Liver (tissue), 9 donors: Measurements from ENCODE around the gene TRABD. TPM values are rescaled to one million over a fixed set of nuclear protein-coding genes. Genes with fewer than 3 reads are reported as not detected.

Experiments used
- DNase-seq: peaks from one replicate; pipeline ENCODE4 v3.0.0-alpha.2; 2017; ENCODE audit warnings: low spot score
- H3K27ac ChIP-seq, 2 donors: one replicate each; pipeline ENCODE4 v1.7.0; 2013; ENCODE audit warnings: inconsistent platforms in 2 of 2, low read length in 2 of 2, control low read depth in 1 of 2, low read depth in 1 of 2, mild to moderate bottlenecking in 1 of 2
- H3K27me3 ChIP-seq, 4 donors: one replicate each; pipeline versions ENCODE4 v1.6.1 to v1.7.0; 2013; ENCODE audit warnings: low read length in 3 of 4, inconsistent platforms in 1 of 4, mild to moderate bottlenecking in 1 of 4, moderate library complexity in 1 of 4; ENCODE audit not compliant: control insufficient read depth in 4 of 4, insufficient read depth in 4 of 4
- H3K36me3 ChIP-seq, 4 donors: one replicate each; pipeline versions ENCODE4 v1.6.1 to v1.7.0; 2013; ENCODE audit warnings: low read length in 3 of 4, mild to moderate bottlenecking in 3 of 4, low read depth in 1 of 4, moderate library complexity in 1 of 4; ENCODE audit not compliant: control insufficient read depth in 4 of 4, insufficient read depth in 3 of 4
- H3K4me1 ChIP-seq, 4 donors: one replicate each; pipeline versions ENCODE4 v1.6.1 to v1.7.0; 2013; ENCODE audit warnings: low read length in 3 of 4, mild to moderate bottlenecking in 3 of 4, moderate library complexity in 1 of 4; ENCODE audit not compliant: control insufficient read depth in 4 of 4, insufficient read depth in 4 of 4
- H3K4me3 ChIP-seq, 3 donors: one replicate each; pipeline versions ENCODE4 v1.6.1 to v1.7.0; 2013; ENCODE audit warnings: low read length in 3 of 3, control low read depth in 1 of 3, low read depth in 1 of 3, mild to moderate bottlenecking in 1 of 3
- H3K9ac ChIP-seq, 2 donors: one replicate each; pipeline ENCODE4 v1.7.0; 2013; ENCODE audit warnings: low read length in 2 of 2, mild to moderate bottlenecking in 2 of 2, moderate library complexity in 2 of 2, control low read depth in 1 of 2, low read depth in 1 of 2
- H3K9me3 ChIP-seq, 4 donors: one replicate each; pipeline versions ENCODE4 v1.6.1 to v1.7.0; 2013; ENCODE audit warnings: low read length in 3 of 4; ENCODE audit not compliant: control insufficient read depth in 4 of 4
- EGR1 ChIP-seq, 2 donors: IDR thresholded peaks; 2 replicates each; pipeline ENCODE4 v1.6.1; 2016 to 2018; ENCODE audit warnings: antibody characterized with exemption in 2 of 2, low read depth in 2 of 2
- FOXA1 ChIP-seq: IDR thresholded peaks from 2 replicates; pipeline ENCODE4 v1.6.1; 2016; ENCODE audit warnings: antibody characterized with exemption
- GABPA ChIP-seq, 2 donors: IDR thresholded peaks in 1 of 2; conservative IDR thresholded peaks in 1 of 2; 2 replicates each; pipeline ENCODE4 v1.6.1; 2016; ENCODE audit warnings: antibody characterized with exemption in 2 of 2, mild to moderate bottlenecking in 1 of 2, moderate library complexity in 1 of 2
- HNF4A ChIP-seq, 2 donors: conservative IDR thresholded peaks; 2 replicates each; pipeline ENCODE4 v1.6.1; 2016; ENCODE audit warnings: antibody characterized with exemption in 2 of 2, mild to moderate bottlenecking in 2 of 2
- JUND ChIP-seq, 2 donors: IDR thresholded peaks; 2 replicates each; pipeline ENCODE4 v1.6.1; 2016; ENCODE audit warnings: antibody characterized with exemption in 2 of 2
- NR2F2 ChIP-seq: IDR thresholded peaks from 2 replicates; pipeline ENCODE4 v1.6.1; 2016; ENCODE audit warnings: antibody characterized with exemption
- RAD21 ChIP-seq, 2 donors: IDR thresholded peaks; 2 replicates each; pipeline ENCODE4 v1.6.1; 2016; ENCODE audit warnings: antibody characterized with exemption in 2 of 2, mild to moderate bottlenecking in 2 of 2
- RXRA ChIP-seq, 2 donors: IDR thresholded peaks; 2 replicates each; pipeline ENCODE4 v1.6.1; 2017 to 2018; ENCODE audit warnings: antibody characterized with exemption in 2 of 2, mild to moderate bottlenecking in 1 of 2
- SP1 ChIP-seq: IDR thresholded peaks from 2 replicates; pipeline ENCODE4 v1.6.1; 2018; ENCODE audit warnings: antibody characterized with exemption, mild to moderate bottlenecking
- TAF1 ChIP-seq: conservative IDR thresholded peaks from 2 replicates; pipeline ENCODE4 v1.6.1; 2016; ENCODE audit warnings: antibody characterized with exemption, mild to moderate bottlenecking
- YY1 ChIP-seq: IDR thresholded peaks from 2 replicates; pipeline ENCODE4 v1.6.1; 2016; ENCODE audit warnings: antibody characterized with exemption, mild to moderate bottlenecking
- WGBS: extraction: QIAGEN DNeasy Blood & Tissue Kit; methylation state at CpG from one replicate; pipeline ENCODE4 v1.1.7; 2013; 5-methylcytosine and 5-hydroxymethylcytosine counted together
- polyA plus RNA-seq, 2 donors: library from polyadenylated mRNA; stranded (reverse) in 1 of 2; unstranded in 1 of 2; fragments of 200-250 nt in 1 of 2; fragments of >200 nt in 1 of 2; fragmentation: Nextera tagmentation in 1 of 2; extraction: Ambion mirVana in 1 of 2; gene quantifications; one replicate each; pipeline versions ENCODE4 v1.2.1 to v1.2.3, GENCODE V29; 2013 to 2015
- total RNA-seq, 2 donors: library from RNA; depleted of rRNA; stranded (reverse); fragments of >200 nt; gene quantifications; one replicate each; pipeline ENCODE4 v1.2.3, GENCODE V29; 2014
- TF ChIP-seq, protein P1 (sequence below): IDR thresholded peaks from 2 replicates; pipeline ENCODE4 v1.6.1; 2016; ENCODE audit warnings: antibody characterized with exemption
- TF ChIP-seq, protein P2 (sequence below): IDR thresholded peaks from 2 replicates; pipeline ENCODE4 v1.6.1; 2016; ENCODE audit warnings: antibody characterized with exemption
- TF ChIP-seq, protein P3 (sequence below): IDR thresholded peaks from 2 replicates; pipeline ENCODE4 v1.6.1; 2016; ENCODE audit warnings: antibody characterized with exemption, mild to moderate bottlenecking
- TF ChIP-seq, protein P4 (sequence below): IDR thresholded peaks from 2 replicates; pipeline ENCODE4 v1.6.1; 2016; ENCODE audit warnings: antibody characterized with exemption
- TF ChIP-seq, protein P5 (sequence below): fragments of 150-350 bp; IDR thresholded peaks from 2 replicates; pipeline ENCODE4 v1.5.1; 2017; ENCODE audit warnings: improper control_type of control experiment, low read depth, low read length; ENCODE audit not compliant: missing input control
- donor health status: healthy.
- donor health status: healthy.
- donor health status: healthy.
- donor health status: healthy.
- donor health status: healthy.

TRABD gene
- total and polyA plus RNA-seq, 4 donors, result 10.5 to 29.7 (median 16.4) TPM

DNA sequence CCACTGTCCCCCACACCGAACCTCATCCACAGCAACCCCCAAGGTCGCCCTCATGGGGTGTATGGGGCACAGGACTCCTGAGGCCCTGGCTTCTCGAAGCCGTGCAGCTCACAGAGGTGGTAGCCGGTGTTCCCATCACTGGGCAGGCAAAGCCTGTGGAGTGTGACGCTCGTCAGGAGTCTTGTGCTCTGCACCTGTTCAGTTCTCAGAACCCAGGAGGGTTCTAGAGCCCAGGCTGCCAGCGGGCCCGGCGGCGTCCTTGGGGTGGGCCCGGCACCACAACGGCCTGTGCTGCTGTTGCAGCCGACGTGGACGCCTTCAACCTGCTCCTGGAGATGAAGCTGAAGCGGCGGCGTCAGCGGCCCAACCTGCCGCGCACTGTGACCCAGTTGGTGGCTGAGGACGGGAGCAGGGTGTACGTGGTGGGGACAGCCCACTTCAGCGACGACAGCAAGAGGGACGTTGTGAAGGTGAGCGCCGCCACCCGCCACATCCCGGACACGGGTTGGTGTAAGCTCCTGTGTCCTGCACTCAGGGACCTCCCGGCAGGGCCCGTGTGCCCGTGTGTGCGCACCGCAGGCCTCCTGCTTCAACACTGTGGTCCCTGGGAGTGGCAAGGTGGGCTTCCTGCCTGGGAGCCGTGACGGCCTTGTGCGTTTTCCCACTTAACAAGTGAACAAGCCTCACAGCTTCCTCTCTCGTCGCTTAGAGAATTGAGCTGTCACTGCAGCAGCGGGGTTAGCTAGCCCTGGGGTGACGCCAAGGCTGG lies 8.5 kb downstream of the TRABD start (continued):
- TF ChIP-seq JUND (IDR thresholded peaks at IDR 0.05) (no peak), RXRA (IDR thresholded peaks at IDR 0.05) (no peak), FOXA1 (no peak), HNF4A (conservative IDR thresholded peaks at IDR 0.05) (no peak), SP1 (no peak)
- TF ChIP-seq, protein P1, sequence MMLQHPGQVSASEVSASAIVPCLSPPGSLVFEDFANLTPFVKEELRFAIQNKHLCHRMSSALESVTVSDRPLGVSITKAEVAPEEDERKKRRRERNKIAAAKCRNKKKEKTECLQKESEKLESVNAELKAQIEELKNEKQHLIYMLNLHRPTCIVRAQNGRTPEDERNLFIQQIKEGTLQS, result no peak

DNA sequence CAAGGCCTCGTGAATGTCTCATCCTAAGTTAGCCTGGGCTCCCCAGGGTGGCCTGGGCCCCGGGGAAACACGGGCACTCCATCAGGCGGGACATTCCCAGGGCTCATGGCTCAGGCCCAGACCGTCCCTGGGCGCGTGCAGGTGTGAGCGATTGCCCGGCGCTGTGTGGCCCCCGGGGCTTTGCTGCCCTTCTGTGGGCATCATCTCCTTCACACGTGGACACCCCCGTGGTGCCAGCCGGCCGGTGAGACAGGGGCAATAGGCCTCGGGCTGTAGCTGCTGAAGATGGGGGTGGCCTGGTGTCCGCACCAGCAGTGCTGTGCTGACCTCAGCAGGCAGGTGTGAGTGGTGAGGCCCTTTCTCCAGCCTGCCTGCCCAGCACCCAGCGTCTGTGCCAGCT lies 10.5 kb downstream of the TRABD start:
- H3K4me1 ChIP-seq, result peaks cover 15 to 72% (median 50%) of the 10 kb centered on the region in 4 donors
- WGBS, result 81% methylated on average over 18 of the region's 18 CpGs
- H3K4me3 ChIP-seq, result no peak overlapping the region
- H3K36me3 ChIP-seq, result peaks cover 0 to 33% (median 1%) of the 10 kb centered on the region in 4 donors
- no peaks in the 10 kb centered on the region for H3K9me3 ChIP-seq
- no peaks in the 10 kb centered on the region for H3K27me3 ChIP-seq
- peak overlapping the region; percentile 28 to 34 for H3K27ac ChIP-seq
- no peak overlapping the region for H3K9ac ChIP-seq
- TF ChIP-seq, protein P2, sequence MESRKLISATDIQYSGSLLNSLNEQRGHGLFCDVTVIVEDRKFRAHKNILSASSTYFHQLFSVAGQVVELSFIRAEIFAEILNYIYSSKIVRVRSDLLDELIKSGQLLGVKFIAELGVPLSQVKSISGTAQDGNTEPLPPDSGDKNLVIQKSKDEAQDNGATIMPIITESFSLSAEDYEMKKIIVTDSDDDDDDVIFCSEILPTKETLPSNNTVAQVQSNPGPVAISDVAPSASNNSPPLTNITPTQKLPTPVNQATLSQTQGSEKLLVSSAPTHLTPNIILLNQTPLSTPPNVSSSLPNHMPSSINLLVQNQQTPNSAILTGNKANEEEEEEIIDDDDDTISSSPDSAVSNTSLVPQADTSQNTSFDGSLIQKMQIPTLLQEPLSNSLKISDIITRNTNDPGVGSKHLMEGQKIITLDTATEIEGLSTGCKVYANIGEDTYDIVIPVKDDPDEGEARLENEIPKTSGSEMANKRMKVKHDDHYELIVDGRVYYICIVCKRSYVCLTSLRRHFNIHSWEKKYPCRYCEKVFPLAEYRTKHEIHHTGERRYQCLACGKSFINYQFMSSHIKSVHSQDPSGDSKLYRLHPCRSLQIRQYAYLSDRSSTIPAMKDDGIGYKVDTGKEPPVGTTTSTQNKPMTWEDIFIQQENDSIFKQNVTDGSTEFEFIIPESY, result no peak
- TF ChIP-seq, protein P1, result no peak
- TF ChIP-seq SP1 (no peak), HNF4A (conservative IDR thresholded peaks at IDR 0.05) (no peak), GABPA (IDR thresholded peaks at IDR 0.05 in 1 of 2, conservative IDR thresholded peaks at IDR 0.05 in 1 of 2) (no peak)
- DNase-seq, result no peak

DNA sequence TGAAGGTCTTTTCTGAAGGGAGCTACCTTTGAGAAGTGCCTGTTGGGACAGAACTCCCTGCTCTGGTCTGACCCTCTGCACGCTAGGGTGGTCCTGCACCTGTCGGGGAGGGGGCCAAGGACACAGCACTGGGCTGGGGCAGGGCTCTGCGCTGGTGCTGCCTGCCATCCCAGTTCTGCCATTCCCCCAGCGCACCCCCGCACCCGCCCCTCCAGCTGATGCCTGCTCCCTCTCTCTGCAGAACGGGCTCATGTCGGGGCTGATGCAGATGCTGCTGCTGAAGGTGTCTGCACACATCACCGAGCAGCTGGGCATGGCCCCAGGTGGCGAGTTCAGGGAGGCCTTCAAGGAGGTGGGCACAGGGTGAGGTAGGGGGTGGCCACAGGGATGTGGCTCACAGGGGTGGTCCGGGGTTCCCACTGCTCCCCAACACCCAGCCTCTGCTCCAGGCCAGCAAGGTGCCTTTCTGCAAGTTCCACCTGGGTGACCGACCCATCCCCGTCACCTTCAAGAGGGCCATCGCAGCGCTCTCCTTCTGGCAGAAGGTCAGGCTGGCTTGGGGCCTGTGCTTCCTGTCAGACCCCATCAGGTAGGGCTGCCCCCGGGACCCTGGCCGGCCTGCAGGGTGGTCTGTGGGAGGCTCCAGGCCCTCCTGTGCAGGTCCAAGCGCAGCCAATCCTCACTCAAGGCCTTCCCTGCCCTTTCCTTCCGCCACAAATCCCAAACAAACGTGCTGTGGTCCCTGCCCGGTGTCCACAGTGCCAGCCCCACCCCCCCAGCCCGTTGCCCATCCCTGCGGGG lies 11.5 kb downstream of the TRABD start:
- H3K4me1 ChIP-seq, result peaks cover 15 to 70% (median 51%) of the 10 kb centered on the region in 4 donors
- no peak overlapping the region for H3K9ac ChIP-seq
- H3K4me3 ChIP-seq, result no peak overlapping the region
- no peaks in the 10 kb centered on the region for H3K9me3 ChIP-seq
- DNase-seq, result no peak
- no peaks in the 10 kb centered on the region for H3K27me3 ChIP-seq
- 90% methylated on average over 23 of the region's 23 CpGs for WGBS
- H3K27ac ChIP-seq, result no peak overlapping the region
- H3K36me3 ChIP-seq, result peaks cover 0 to 33% (median 1%) of the 10 kb centered on the region in 4 donors
- TF ChIP-seq HNF4A (conservative IDR thresholded peaks at IDR 0.05) (no peak), SP1 (no peak), RAD21 (IDR thresholded peaks at IDR 0.05) (no peak), EGR1 (IDR thresholded peaks at IDR 0.05; ENCODE audit: low read depth in 2 of 2) (no peak), JUND (IDR thresholded peaks at IDR 0.05) (no peak), YY1 (no peak), NR2F2 (no peak), RXRA (IDR thresholded peaks at IDR 0.05) (no peak), TAF1 (no peak)
- TF ChIP-seq, protein P3, sequence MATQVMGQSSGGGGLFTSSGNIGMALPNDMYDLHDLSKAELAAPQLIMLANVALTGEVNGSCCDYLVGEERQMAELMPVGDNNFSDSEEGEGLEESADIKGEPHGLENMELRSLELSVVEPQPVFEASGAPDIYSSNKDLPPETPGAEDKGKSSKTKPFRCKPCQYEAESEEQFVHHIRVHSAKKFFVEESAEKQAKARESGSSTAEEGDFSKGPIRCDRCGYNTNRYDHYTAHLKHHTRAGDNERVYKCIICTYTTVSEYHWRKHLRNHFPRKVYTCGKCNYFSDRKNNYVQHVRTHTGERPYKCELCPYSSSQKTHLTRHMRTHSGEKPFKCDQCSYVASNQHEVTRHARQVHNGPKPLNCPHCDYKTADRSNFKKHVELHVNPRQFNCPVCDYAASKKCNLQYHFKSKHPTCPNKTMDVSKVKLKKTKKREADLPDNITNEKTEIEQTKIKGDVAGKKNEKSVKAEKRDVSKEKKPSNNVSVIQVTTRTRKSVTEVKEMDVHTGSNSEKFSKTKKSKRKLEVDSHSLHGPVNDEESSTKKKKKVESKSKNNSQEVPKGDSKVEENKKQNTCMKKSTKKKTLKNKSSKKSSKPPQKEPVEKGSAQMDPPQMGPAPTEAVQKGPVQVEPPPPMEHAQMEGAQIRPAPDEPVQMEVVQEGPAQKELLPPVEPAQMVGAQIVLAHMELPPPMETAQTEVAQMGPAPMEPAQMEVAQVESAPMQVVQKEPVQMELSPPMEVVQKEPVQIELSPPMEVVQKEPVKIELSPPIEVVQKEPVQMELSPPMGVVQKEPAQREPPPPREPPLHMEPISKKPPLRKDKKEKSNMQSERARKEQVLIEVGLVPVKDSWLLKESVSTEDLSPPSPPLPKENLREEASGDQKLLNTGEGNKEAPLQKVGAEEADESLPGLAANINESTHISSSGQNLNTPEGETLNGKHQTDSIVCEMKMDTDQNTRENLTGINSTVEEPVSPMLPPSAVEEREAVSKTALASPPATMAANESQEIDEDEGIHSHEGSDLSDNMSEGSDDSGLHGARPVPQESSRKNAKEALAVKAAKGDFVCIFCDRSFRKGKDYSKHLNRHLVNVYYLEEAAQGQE, result no peak
- TF ChIP-seq, protein P1, result no peak
- TF ChIP-seq, protein P4, sequence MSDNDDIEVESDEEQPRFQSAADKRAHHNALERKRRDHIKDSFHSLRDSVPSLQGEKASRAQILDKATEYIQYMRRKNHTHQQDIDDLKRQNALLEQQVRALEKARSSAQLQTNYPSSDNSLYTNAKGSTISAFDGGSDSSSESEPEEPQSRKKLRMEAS, result no peak
- TF ChIP-seq, protein P2, result no peak
- TF ChIP-seq, protein P5, sequence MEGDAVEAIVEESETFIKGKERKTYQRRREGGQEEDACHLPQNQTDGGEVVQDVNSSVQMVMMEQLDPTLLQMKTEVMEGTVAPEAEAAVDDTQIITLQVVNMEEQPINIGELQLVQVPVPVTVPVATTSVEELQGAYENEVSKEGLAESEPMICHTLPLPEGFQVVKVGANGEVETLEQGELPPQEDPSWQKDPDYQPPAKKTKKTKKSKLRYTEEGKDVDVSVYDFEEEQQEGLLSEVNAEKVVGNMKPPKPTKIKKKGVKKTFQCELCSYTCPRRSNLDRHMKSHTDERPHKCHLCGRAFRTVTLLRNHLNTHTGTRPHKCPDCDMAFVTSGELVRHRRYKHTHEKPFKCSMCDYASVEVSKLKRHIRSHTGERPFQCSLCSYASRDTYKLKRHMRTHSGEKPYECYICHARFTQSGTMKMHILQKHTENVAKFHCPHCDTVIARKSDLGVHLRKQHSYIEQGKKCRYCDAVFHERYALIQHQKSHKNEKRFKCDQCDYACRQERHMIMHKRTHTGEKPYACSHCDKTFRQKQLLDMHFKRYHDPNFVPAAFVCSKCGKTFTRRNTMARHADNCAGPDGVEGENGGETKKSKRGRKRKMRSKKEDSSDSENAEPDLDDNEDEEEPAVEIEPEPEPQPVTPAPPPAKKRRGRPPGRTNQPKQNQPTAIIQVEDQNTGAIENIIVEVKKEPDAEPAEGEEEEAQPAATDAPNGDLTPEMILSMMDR, result no peak
